ENCODE data around the gene CFAP92. TPM values are rescaled to one million over a fixed set of nuclear protein-coding genes. Genes with fewer than 3 reads are reported as not detected.

Gene CFAP92
- polyA plus RNA-seq (2013): 8.0 TPM

GRCh38 chr3:128993461-128994172 lies at the start of gene CFAP92:
CFAP92 (minus strand) TSS chr3:128994076; CDS start chr3:128993304, 772 bp downstream.
- Histone ChIP-seq H3K36me3 (ENCODE audit: control insufficient read depth in 4 of 4, insufficient read depth in 4 of 4, low read length in 3 of 4) (no peaks in the 10 kb centered on the region), H3K4me3 (ENCODE audit: control insufficient read depth in 1 of 7, extremely low read depth in 1 of 7, insufficient read depth in 4 of 7, low read depth in 2 of 7, low read length in 6 of 7) (peak within 1 kb of the TSS in 5 of 7 experiments; percentile 31 to 76 (median 55)), H3K9me3 (ENCODE audit: control extremely low read depth in 1 of 5, control insufficient read depth in 4 of 5, insufficient read depth in 2 of 5, low read depth in 1 of 5, low read length in 4 of 5) (no peaks in the 10 kb centered on the region), H3K27me3 (replicated peaks in 2 of 5; ENCODE audit: control insufficient read depth in 4 of 5, insufficient read depth in 5 of 5, low read length in 4 of 5) (no peaks in the 10 kb centered on the region), H3K27ac (ENCODE audit: insufficient read depth in 1 of 2, low read depth in 1 of 2, low read length in 2 of 2, poor library complexity in 1 of 2, severe bottlenecking in 2 of 2) (no peak within 1 kb of the TSS), H3K4me1 (ENCODE audit: control extremely low read depth in 1 of 4, control insufficient read depth in 4 of 4, insufficient read depth in 4 of 4, low read length in 3 of 4) (peaks cover 15 to 54% (median 43%) of the 10 kb centered on the region in 4 experiments)
- ChIA-PET POLR2A (interaction anchor here (0.5 kb wide), 1 partner anchor 56 kb away, joined by 3 read pairs; no protein-coding TSS in a partner anchor), CTCF (interaction anchor here (1.1 to 16.5 kb wide), 6 partner anchors 10 to 252 kb away, joined by 3 to 195 read pairs (median 9); no protein-coding TSS in a partner anchor)
- DNase-seq: peak; percentile 78 to 91 (median 90)
- WGBS (ENCODE audit: insufficient coverage): 27% methylated on average over 53 of the region's 57 CpGs

GRCh38 chr3:129040579-129041300 lies 46.9 kb upstream of the CFAP92 start:
- Histone ChIP-seq H3K4me3 (ENCODE audit: control insufficient read depth in 1 of 7, extremely low read depth in 1 of 7, insufficient read depth in 4 of 7, low read depth in 2 of 7, low read length in 6 of 7) (no peak overlapping the region), H3K27ac (ENCODE audit: insufficient read depth in 1 of 2, low read depth in 1 of 2, low read length in 2 of 2, poor library complexity in 1 of 2, severe bottlenecking in 2 of 2) (no peak overlapping the region), H3K36me3 (ENCODE audit: control insufficient read depth in 4 of 4, insufficient read depth in 4 of 4, low read length in 3 of 4) (no peaks in the 10 kb centered on the region), H3K27me3 (replicated peaks in 2 of 5; ENCODE audit: control insufficient read depth in 4 of 5, insufficient read depth in 5 of 5, low read length in 4 of 5) (no peaks in the 10 kb centered on the region), H3K9me3 (ENCODE audit: control extremely low read depth in 1 of 5, control insufficient read depth in 4 of 5, insufficient read depth in 2 of 5, low read depth in 1 of 5, low read length in 4 of 5) (peaks cover 0 to 4% (median 0%) of the 10 kb centered on the region in 5 experiments), H3K4me1 (ENCODE audit: control extremely low read depth in 1 of 4, control insufficient read depth in 4 of 4, insufficient read depth in 4 of 4, low read length in 3 of 4) (peaks cover 0 to 29% (median 18%) of the 10 kb centered on the region in 4 experiments)
- DNase-seq: no peak
- 96% methylated on average over 14 of the region's 15 CpGs for WGBS (ENCODE audit: insufficient coverage)
- ChIA-PET POLR2A (interaction anchor here (0.6 kb wide), 1 partner anchor 61 kb away, joined by 8 read pairs; no protein-coding TSS in a partner anchor), CTCF (interaction anchor here (1.0 to 7.8 kb wide), 6 partner anchors 8 to 70 kb away, joined by 3 to 56 read pairs (median 6); no protein-coding TSS in a partner anchor)

- CTCF ChIA-PET: interaction anchor here (1.1 to 7.8 kb wide), 5 partner anchors 9 to 69 kb away, joined by 3 to 56 read pairs (median 15); no protein-coding TSS in a partner anchor
- H3K9me3 ChIP-seq (ENCODE audit: control extremely low read depth in 1 of 5, control insufficient read depth in 4 of 5, insufficient read depth in 2 of 5, low read depth in 1 of 5, low read length in 4 of 5): peaks cover 0 to 4% (median 0%) of the 10 kb centered on the region in 5 experiments
- no peak overlapping the region for H3K4me3 ChIP-seq (ENCODE audit: control insufficient read depth in 1 of 7, extremely low read depth in 1 of 7, insufficient read depth in 4 of 7, low read depth in 2 of 7, low read length in 6 of 7)
- WGBS (ENCODE audit: insufficient coverage): 89% methylated on average over 2 of the region's 3 CpGs
- peaks cover 0 to 4% (median 0%) of the 10 kb centered on the region in 4 experiments for H3K36me3 ChIP-seq (ENCODE audit: control insufficient read depth in 4 of 4, insufficient read depth in 4 of 4, low read length in 3 of 4)
- POLR2A ChIA-PET: no interaction called here
- peaks cover 0 to 32% (median 23%) of the 10 kb centered on the region in 4 experiments for H3K4me1 ChIP-seq (ENCODE audit: control extremely low read depth in 1 of 4, control insufficient read depth in 4 of 4, insufficient read depth in 4 of 4, low read length in 3 of 4)
- no peaks in the 10 kb centered on the region for H3K27me3 ChIP-seq (replicated peaks in 2 of 5; ENCODE audit: control insufficient read depth in 4 of 5, insufficient read depth in 5 of 5, low read length in 4 of 5)
- no peak for DNase-seq
- no peak overlapping the region for H3K27ac ChIP-seq (ENCODE audit: insufficient read depth in 1 of 2, low read depth in 1 of 2, low read length in 2 of 2, poor library complexity in 1 of 2, severe bottlenecking in 2 of 2)
These were observed 46.1 kb upstream of the CFAP92 start for GRCh38 chr3:129040039-129040336.

- 64% methylated on average over 14 of the region's 14 CpGs for WGBS (ENCODE audit: insufficient coverage)
- H3K36me3 ChIP-seq (ENCODE audit: control insufficient read depth in 4 of 4, insufficient read depth in 4 of 4, low read length in 3 of 4): peaks cover 0 to 4% (median 0%) of the 10 kb centered on the region in 4 experiments
- H3K4me1 ChIP-seq (ENCODE audit: control extremely low read depth in 1 of 4, control insufficient read depth in 4 of 4, insufficient read depth in 4 of 4, low read length in 3 of 4): peaks cover 0 to 37% (median 27%) of the 10 kb centered on the region in 4 experiments
- H3K27me3 ChIP-seq (replicated peaks in 2 of 5; ENCODE audit: control insufficient read depth in 4 of 5, insufficient read depth in 5 of 5, low read length in 4 of 5): no peaks in the 10 kb centered on the region
- no peak overlapping the region for H3K4me3 ChIP-seq (ENCODE audit: control insufficient read depth in 1 of 7, extremely low read depth in 1 of 7, insufficient read depth in 4 of 7, low read depth in 2 of 7, low read length in 6 of 7)
- ChIA-PET POLR2A (interaction anchor here (0.6 kb wide), 1 partner anchor 21 kb away, joined by 4 read pairs; no protein-coding TSS in a partner anchor), CTCF (interaction anchor here (0.6 to 7.8 kb wide), 6 partner anchors 9 to 69 kb away, joined by 3 to 56 read pairs (median 11); no protein-coding TSS in a partner anchor)
- no peak overlapping the region for H3K27ac ChIP-seq (ENCODE audit: insufficient read depth in 1 of 2, low read depth in 1 of 2, low read length in 2 of 2, poor library complexity in 1 of 2, severe bottlenecking in 2 of 2)
- DNase-seq: peak in 2 of 3 donors; percentile 63 to 64
- H3K9me3 ChIP-seq (ENCODE audit: control extremely low read depth in 1 of 5, control insufficient read depth in 4 of 5, insufficient read depth in 2 of 5, low read depth in 1 of 5, low read length in 4 of 5): peaks cover 0 to 2% (median 0%) of the 10 kb centered on the region in 5 experiments
These were observed 45.6 kb upstream of the CFAP92 start for GRCh38 chr3:129039271-129040038.

- POLR2A ChIA-PET: no interaction called here
- 98% methylated on average over 9 of the region's 10 CpGs for WGBS (ENCODE audit: insufficient coverage)
- Histone ChIP-seq H3K4me3 (ENCODE audit: control insufficient read depth in 1 of 7, extremely low read depth in 1 of 7, insufficient read depth in 4 of 7, low read depth in 2 of 7, low read length in 6 of 7) (no peak overlapping the region), H3K36me3 (ENCODE audit: control insufficient read depth in 4 of 4, insufficient read depth in 4 of 4, low read length in 3 of 4) (peaks cover 0 to 10% (median 2%) of the 10 kb centered on the region in 4 experiments), H3K9me3 (ENCODE audit: control extremely low read depth in 1 of 5, control insufficient read depth in 4 of 5, insufficient read depth in 2 of 5, low read depth in 1 of 5, low read length in 4 of 5) (no peaks in the 10 kb centered on the region), H3K27ac (ENCODE audit: insufficient read depth in 1 of 2, low read depth in 1 of 2, low read length in 2 of 2, poor library complexity in 1 of 2, severe bottlenecking in 2 of 2) (no peak overlapping the region), H3K4me1 (ENCODE audit: control extremely low read depth in 1 of 4, control insufficient read depth in 4 of 4, insufficient read depth in 4 of 4, low read length in 3 of 4) (peaks cover 0 to 41% (median 29%) of the 10 kb centered on the region in 4 experiments), H3K27me3 (replicated peaks in 2 of 5; ENCODE audit: control insufficient read depth in 4 of 5, insufficient read depth in 5 of 5, low read length in 4 of 5) (no peaks in the 10 kb centered on the region)
- no peak for DNase-seq
- CTCF ChIA-PET: interaction anchor here (1.7 to 7.8 kb wide), 3 partner anchors 8 to 15 kb away, joined by 7 to 56 read pairs (median 26); no protein-coding TSS in a partner anchor
These were observed 44.4 kb upstream of the CFAP92 start for GRCh38 chr3:129038121-129038855.

GRCh38 chr3:129037093-129037419 lies 43.2 kb upstream of the CFAP92 start:
- Histone ChIP-seq H3K9me3 (ENCODE audit: control extremely low read depth in 1 of 5, control insufficient read depth in 4 of 5, insufficient read depth in 2 of 5, low read depth in 1 of 5, low read length in 4 of 5) (no peaks in the 10 kb centered on the region), H3K4me1 (ENCODE audit: control extremely low read depth in 1 of 4, control insufficient read depth in 4 of 4, insufficient read depth in 4 of 4, low read length in 3 of 4) (peaks cover 0 to 41% (median 29%) of the 10 kb centered on the region in 4 experiments), H3K36me3 (ENCODE audit: control insufficient read depth in 4 of 4, insufficient read depth in 4 of 4, low read length in 3 of 4) (peaks cover 0 to 17% (median 8%) of the 10 kb centered on the region in 4 experiments), H3K4me3 (ENCODE audit: control insufficient read depth in 1 of 7, extremely low read depth in 1 of 7, insufficient read depth in 4 of 7, low read depth in 2 of 7, low read length in 6 of 7) (no peak overlapping the region), H3K27me3 (replicated peaks in 2 of 5; ENCODE audit: control insufficient read depth in 4 of 5, insufficient read depth in 5 of 5, low read length in 4 of 5) (no peaks in the 10 kb centered on the region), H3K27ac (ENCODE audit: insufficient read depth in 1 of 2, low read depth in 1 of 2, low read length in 2 of 2, poor library complexity in 1 of 2, severe bottlenecking in 2 of 2) (no peak overlapping the region)
- CTCF ChIA-PET: interaction anchor here (0.5 to 4.0 kb wide), 6 partner anchors 10 to 84 kb away, joined by 3 to 26 read pairs (median 4); no protein-coding TSS in a partner anchor
- POLR2A ChIA-PET: interaction anchor here (0.8 kb wide), 1 partner anchor 9 kb away, joined by 3 read pairs; no protein-coding TSS in a partner anchor
- WGBS (ENCODE audit: insufficient coverage): 15% methylated on average over 2 of the region's 2 CpGs
- DNase-seq: no peak
